ENCODE results near the gene MAP3K19. TPM values are rescaled to one million over a fixed set of nuclear protein-coding genes. Genes with fewer than 3 reads are reported as not detected.

The MAP3K19 gene
- total RNA-seq, 1 experiment from 2014 or later: not detected

GRCh38 chr2:135050684-135051083, 3.4 kb upstream of the MAP3K19 start:
- ATAC-seq: no peak
- no peak overlapping the region for H3K4me2 ChIP-seq (ENCODE audit: low read length)
- H3K4me1 ChIP-seq (ENCODE audit: control insufficient read depth in 1 of 2, insufficient read depth in 2 of 2, low read length in 2 of 2): peaks cover 9 to 12% of the 10 kb centered on the region in 2 experiments; a peak in 2 of 4 replicates
- no peak for DNase-seq (ENCODE audit: low read depth, low spot score)
- H4K20me1 ChIP-seq (ENCODE audit: insufficient read depth): no peaks in the 10 kb centered on the region
- BruUV-seq (replicated peaks): no TSS peak
- no peaks in the 10 kb centered on the region for H3K27me3 ChIP-seq (ENCODE audit: insufficient read depth, low read length)
- H3K9ac ChIP-seq (ENCODE audit: low read length): no peak overlapping the region
- H3K9me2 ChIP-seq (ENCODE audit: insufficient read depth): no peaks in the 10 kb centered on the region
- no peak overlapping the region for H2AFZ ChIP-seq (ENCODE audit: low read depth, low read length, poor library complexity, severe bottlenecking)
- no peak overlapping the region for H3K4me3 ChIP-seq (replicated peaks in 1 of 2; ENCODE audit: low read depth in 1 of 2, low read length in 2 of 2)
- RAD21 ChIA-PET (ENCODE audit: low non-redundant PET in 1 of 2, low total read pairs in 2 of 2, uncharacterized antibody in 2 of 2, unreplicated experiment in 2 of 2): no interaction called here
- intact Hi-C loops (cut with micrococcal nuclease): loop anchor here (5.0 kb wide), 1 partner anchor 482 kb away; the partner anchor contains the start of genes R3HDM1 and ZRANB3
- no peaks in the 10 kb centered on the region for H3K36me3 ChIP-seq (ENCODE audit: control insufficient read depth in 1 of 2, insufficient read depth in 2 of 2, low read length in 2 of 2)
- H3K9me3 ChIP-seq (ENCODE audit: control insufficient read depth in 1 of 2, insufficient read depth in 1 of 2, low read depth in 1 of 2, low read length in 2 of 2): no peaks in the 10 kb centered on the region
- CTCF ChIA-PET: no interaction called here
- POLR2A ChIA-PET: no interaction called here
- peaks cover 35% of the 10 kb centered on the region for H3K79me2 ChIP-seq (ENCODE audit: insufficient read depth, low read length)
- TF ChIP-seq CTCF (IDR thresholded peaks at IDR 0.05 in 2 of 3, conservative IDR thresholded peaks at IDR 0.05 in 1 of 3; ENCODE audit: borderline replicate concordance in 1 of 3, insufficient read depth in 1 of 3, low read depth in 2 of 3, low read length in 2 of 3) (no peak), FOSL1 (IDR thresholded peaks at IDR 0.05; ENCODE audit: low read depth) (no peak), EGR1 (IDR thresholded peaks at IDR 0.05; ENCODE audit: low read depth) (no peak), ZFX (IDR thresholded peaks at IDR 0.05) (no peak), RAD21 (IDR thresholded peaks at IDR 0.05; ENCODE audit: low read depth) (no peak), TCF7L2 (IDR thresholded peaks at IDR 0.05; ENCODE audit: borderline replicate concordance, extremely low read depth, insufficient read depth, insufficient read length) (no peak), ATF3 (IDR thresholded peaks at IDR 0.05) (no peak), EZH2phosphoT487 (IDR thresholded peaks at IDR 0.05; ENCODE audit: borderline replicate concordance) (no peak)
- TF ChIP-seq, protein P1, sequence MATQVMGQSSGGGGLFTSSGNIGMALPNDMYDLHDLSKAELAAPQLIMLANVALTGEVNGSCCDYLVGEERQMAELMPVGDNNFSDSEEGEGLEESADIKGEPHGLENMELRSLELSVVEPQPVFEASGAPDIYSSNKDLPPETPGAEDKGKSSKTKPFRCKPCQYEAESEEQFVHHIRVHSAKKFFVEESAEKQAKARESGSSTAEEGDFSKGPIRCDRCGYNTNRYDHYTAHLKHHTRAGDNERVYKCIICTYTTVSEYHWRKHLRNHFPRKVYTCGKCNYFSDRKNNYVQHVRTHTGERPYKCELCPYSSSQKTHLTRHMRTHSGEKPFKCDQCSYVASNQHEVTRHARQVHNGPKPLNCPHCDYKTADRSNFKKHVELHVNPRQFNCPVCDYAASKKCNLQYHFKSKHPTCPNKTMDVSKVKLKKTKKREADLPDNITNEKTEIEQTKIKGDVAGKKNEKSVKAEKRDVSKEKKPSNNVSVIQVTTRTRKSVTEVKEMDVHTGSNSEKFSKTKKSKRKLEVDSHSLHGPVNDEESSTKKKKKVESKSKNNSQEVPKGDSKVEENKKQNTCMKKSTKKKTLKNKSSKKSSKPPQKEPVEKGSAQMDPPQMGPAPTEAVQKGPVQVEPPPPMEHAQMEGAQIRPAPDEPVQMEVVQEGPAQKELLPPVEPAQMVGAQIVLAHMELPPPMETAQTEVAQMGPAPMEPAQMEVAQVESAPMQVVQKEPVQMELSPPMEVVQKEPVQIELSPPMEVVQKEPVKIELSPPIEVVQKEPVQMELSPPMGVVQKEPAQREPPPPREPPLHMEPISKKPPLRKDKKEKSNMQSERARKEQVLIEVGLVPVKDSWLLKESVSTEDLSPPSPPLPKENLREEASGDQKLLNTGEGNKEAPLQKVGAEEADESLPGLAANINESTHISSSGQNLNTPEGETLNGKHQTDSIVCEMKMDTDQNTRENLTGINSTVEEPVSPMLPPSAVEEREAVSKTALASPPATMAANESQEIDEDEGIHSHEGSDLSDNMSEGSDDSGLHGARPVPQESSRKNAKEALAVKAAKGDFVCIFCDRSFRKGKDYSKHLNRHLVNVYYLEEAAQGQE (IDR thresholded peaks at IDR 0.05; ENCODE audit: low read depth): no peak
- no peak overlapping the region for H3K27ac ChIP-seq (ENCODE audit: low read depth, low read length)

Data from HCT116 (cell line).